ENCODE data around the gene TMEM233.
A peak's percentile ranks its signal among the peaks of the same experiment; 100 is the strongest.

TMEM233 gene

GRCh38 chr12:119666900-119667576, 73.5 kb downstream of the TMEM233 start:
- H3K9ac ChIP-seq (ENCODE audit: low read length) = no peak overlapping the region
- peaks cover 3% of the 10 kb centered on the region for H3K4me1 ChIP-seq (ENCODE audit: control insufficient read depth, insufficient read depth, low read length)
- peak overlapping the region; percentile 96 for H3K4me3 ChIP-seq (ENCODE audit: low read length)
- H3K27me3 ChIP-seq (ENCODE audit: control insufficient read depth, insufficient read depth, low read length) = no peaks in the 10 kb centered on the region
- no peaks in the 10 kb centered on the region for H3K36me3 ChIP-seq (ENCODE audit: control insufficient read depth, insufficient read depth, low read length)
- H3K27ac ChIP-seq (ENCODE audit: low read depth, low read length) = no peak overlapping the region

- H3K4me3 ChIP-seq (ENCODE audit: low read length) = peak within 1 kb of the TSS; percentile 96
- peaks cover 3% of the 10 kb centered on the region for H3K4me1 ChIP-seq (ENCODE audit: control insufficient read depth, insufficient read depth, low read length)
- H3K9ac ChIP-seq (ENCODE audit: low read length) = peak within 1 kb of the TSS; percentile 94
These were observed 74.2 kb downstream of the TMEM233 start, which contains the start of gene PRKAB1 for GRCh38 chr12:119667577-119668323. TSS of gene PRKAB1 (plus strand) at chr12:119668133. CDS start at chr12:119668245, 112 bp downstream.

GRCh38 chr12:119668324-119668841, 74.8 kb downstream of the TMEM233 start:
- H3K4me1 ChIP-seq (ENCODE audit: control insufficient read depth, insufficient read depth, low read length) = peaks cover 3% of the 10 kb centered on the region
- peak overlapping the region; percentile 96 for H3K4me3 ChIP-seq (ENCODE audit: low read length)
- no peaks in the 10 kb centered on the region for H3K36me3 ChIP-seq (ENCODE audit: control insufficient read depth, insufficient read depth, low read length)
- peak overlapping the region; percentile 94 for H3K9ac ChIP-seq (ENCODE audit: low read length)
- peak overlapping the region; percentile 88 for H3K27ac ChIP-seq (ENCODE audit: low read depth, low read length)
- no peaks in the 10 kb centered on the region for H3K27me3 ChIP-seq (ENCODE audit: control insufficient read depth, insufficient read depth, low read length)

More at GRCh38 chr12:119667577-119668323, 74.2 kb downstream of the TMEM233 start, which contains the start of gene PRKAB1:
- no peaks in the 10 kb centered on the region for H3K27me3 ChIP-seq (ENCODE audit: control insufficient read depth, insufficient read depth, low read length)
- H3K36me3 ChIP-seq (ENCODE audit: control insufficient read depth, insufficient read depth, low read length) = no peaks in the 10 kb centered on the region
- peak within 1 kb of the TSS; percentile 88 for H3K27ac ChIP-seq (ENCODE audit: low read depth, low read length)

GRCh38 chr12:119669744-119670472, 76.3 kb downstream of the TMEM233 start:
- Histone ChIP-seq H3K27ac (ENCODE audit: low read depth, low read length) (no peak overlapping the region), H3K4me1 (ENCODE audit: control insufficient read depth, insufficient read depth, low read length) (peaks cover 3% of the 10 kb centered on the region), H3K9ac (ENCODE audit: low read length) (peak overlapping the region; percentile 6), H3K27me3 (ENCODE audit: control insufficient read depth, insufficient read depth, low read length) (no peaks in the 10 kb centered on the region), H3K4me3 (ENCODE audit: low read length) (peak overlapping the region; percentile 11), H3K36me3 (ENCODE audit: control insufficient read depth, insufficient read depth, low read length) (peaks cover 11% of the 10 kb centered on the region)

- Histone ChIP-seq H3K4me3 (ENCODE audit: low read length) (no peak overlapping the region), H3K27me3 (ENCODE audit: control insufficient read depth, insufficient read depth, low read length) (no peaks in the 10 kb centered on the region), H3K4me1 (ENCODE audit: control insufficient read depth, insufficient read depth, low read length) (peaks cover 3% of the 10 kb centered on the region), H3K36me3 (ENCODE audit: control insufficient read depth, insufficient read depth, low read length) (peaks cover 19% of the 10 kb centered on the region), H3K27ac (ENCODE audit: low read depth, low read length) (no peak overlapping the region), H3K9ac (ENCODE audit: low read length) (no peak overlapping the region)
These were observed 77.5 kb downstream of the TMEM233 start for GRCh38 chr12:119671070-119671469.

- H3K36me3 ChIP-seq (ENCODE audit: control insufficient read depth, insufficient read depth, low read length) = peaks cover 30% of the 10 kb centered on the region
- H3K4me3 ChIP-seq (ENCODE audit: low read length) = no peak overlapping the region
- no peaks in the 10 kb centered on the region for H3K27me3 ChIP-seq (ENCODE audit: control insufficient read depth, insufficient read depth, low read length)
- peaks cover under 1% of the 10 kb centered on the region for H3K4me1 ChIP-seq (ENCODE audit: control insufficient read depth, insufficient read depth, low read length)
- H3K27ac ChIP-seq (ENCODE audit: low read depth, low read length) = no peak overlapping the region
- H3K9ac ChIP-seq (ENCODE audit: low read length) = no peak overlapping the region
These were observed 78.6 kb downstream of the TMEM233 start for GRCh38 chr12:119672194-119672593.

- no peaks in the 10 kb centered on the region for H3K4me1 ChIP-seq (ENCODE audit: control insufficient read depth, insufficient read depth, low read length)
- H3K36me3 ChIP-seq (ENCODE audit: control insufficient read depth, insufficient read depth, low read length) = peaks cover 41% of the 10 kb centered on the region
- no peak overlapping the region for H3K9ac ChIP-seq (ENCODE audit: low read length)
- H3K4me3 ChIP-seq (ENCODE audit: low read length) = no peak overlapping the region
- no peaks in the 10 kb centered on the region for H3K27me3 ChIP-seq (ENCODE audit: control insufficient read depth, insufficient read depth, low read length)
- no peak overlapping the region for H3K27ac ChIP-seq (ENCODE audit: low read depth, low read length)
These were observed 80.1 kb downstream of the TMEM233 start for GRCh38 chr12:119673634-119674033.

- Histone ChIP-seq H3K4me3 (ENCODE audit: low read length) (no peak overlapping the region), H3K36me3 (ENCODE audit: control insufficient read depth, insufficient read depth, low read length) (peaks cover 51% of the 10 kb centered on the region), H3K4me1 (ENCODE audit: control insufficient read depth, insufficient read depth, low read length) (no peaks in the 10 kb centered on the region), H3K27me3 (ENCODE audit: control insufficient read depth, insufficient read depth, low read length) (no peaks in the 10 kb centered on the region), H3K27ac (ENCODE audit: low read depth, low read length) (no peak overlapping the region), H3K9ac (ENCODE audit: low read length) (no peak overlapping the region)
These were observed 81.0 kb downstream of the TMEM233 start for GRCh38 chr12:119674560-119674959.

- Histone ChIP-seq H3K4me3 (ENCODE audit: low read length) (no peak overlapping the region), H3K27ac (ENCODE audit: low read depth, low read length) (no peak overlapping the region), H3K27me3 (ENCODE audit: control insufficient read depth, insufficient read depth, low read length) (no peaks in the 10 kb centered on the region), H3K4me1 (ENCODE audit: control insufficient read depth, insufficient read depth, low read length) (no peaks in the 10 kb centered on the region), H3K36me3 (ENCODE audit: control insufficient read depth, insufficient read depth, low read length) (peaks cover 57% of the 10 kb centered on the region), H3K9ac (ENCODE audit: low read length) (no peak overlapping the region)
These were observed 82.4 kb downstream of the TMEM233 start for GRCh38 chr12:119676022-119676421.

- Histone ChIP-seq H3K27me3 (ENCODE audit: control insufficient read depth, insufficient read depth, low read length) (no peaks in the 10 kb centered on the region), H3K27ac (ENCODE audit: low read depth, low read length) (no peak overlapping the region), H3K4me3 (ENCODE audit: low read length) (no peak overlapping the region), H3K4me1 (ENCODE audit: control insufficient read depth, insufficient read depth, low read length) (no peaks in the 10 kb centered on the region), H3K36me3 (ENCODE audit: control insufficient read depth, insufficient read depth, low read length) (peaks cover 57% of the 10 kb centered on the region), H3K9ac (ENCODE audit: low read length) (no peak overlapping the region)
These were observed 83.0 kb downstream of the TMEM233 start for GRCh38 chr12:119676573-119676972.

GRCh38 chr12:119678459-119678858, 84.9 kb downstream of the TMEM233 start:
- H3K36me3 ChIP-seq (ENCODE audit: control insufficient read depth, insufficient read depth, low read length) = peaks cover 57% of the 10 kb centered on the region
- no peak overlapping the region for H3K9ac ChIP-seq (ENCODE audit: low read length)
- no peaks in the 10 kb centered on the region for H3K27me3 ChIP-seq (ENCODE audit: control insufficient read depth, insufficient read depth, low read length)
- H3K4me3 ChIP-seq (ENCODE audit: low read length) = no peak overlapping the region
- no peak overlapping the region for H3K27ac ChIP-seq (ENCODE audit: low read depth, low read length)
- no peaks in the 10 kb centered on the region for H3K4me1 ChIP-seq (ENCODE audit: control insufficient read depth, insufficient read depth, low read length)

GRCh38 chr12:119679081-119679480, 85.5 kb downstream of the TMEM233 start:
- Histone ChIP-seq H3K27ac (ENCODE audit: low read depth, low read length) (no peak overlapping the region), H3K9ac (ENCODE audit: low read length) (no peak overlapping the region), H3K36me3 (ENCODE audit: control insufficient read depth, insufficient read depth, low read length) (peaks cover 54% of the 10 kb centered on the region), H3K27me3 (ENCODE audit: control insufficient read depth, insufficient read depth, low read length) (no peaks in the 10 kb centered on the region), H3K4me1 (ENCODE audit: control insufficient read depth, insufficient read depth, low read length) (no peaks in the 10 kb centered on the region), H3K4me3 (ENCODE audit: low read length) (no peak overlapping the region)
